HG02642 (cell line): Measurements from ENCODE around the gene ARHGAP15.

Experiments
- ATAC-seq: cut with Tn5 transposase; IDR thresholded peaks from one replicate; pipeline ENCODE4 v1.9.1; 2021; ENCODE audit warnings: mild to moderate bottlenecking; ENCODE audit not compliant: unreplicated experiment, poor library complexity

The ARHGAP15 gene

GRCh38 chr2:143142598-143142997 lies 13.4 kb downstream of the ARHGAP15 start:
- ATAC-seq: no peak

GRCh38 chr2:143144813-143145455 lies 15.7 kb downstream of the ARHGAP15 start:
- no peak for ATAC-seq

- ATAC-seq: no peak
These were observed 17.1 kb downstream of the ARHGAP15 start for GRCh38 chr2:143146366-143146765.

GRCh38 chr2:143146815-143147530 lies 17.8 kb downstream of the ARHGAP15 start:
- no peak for ATAC-seq

DNA sequence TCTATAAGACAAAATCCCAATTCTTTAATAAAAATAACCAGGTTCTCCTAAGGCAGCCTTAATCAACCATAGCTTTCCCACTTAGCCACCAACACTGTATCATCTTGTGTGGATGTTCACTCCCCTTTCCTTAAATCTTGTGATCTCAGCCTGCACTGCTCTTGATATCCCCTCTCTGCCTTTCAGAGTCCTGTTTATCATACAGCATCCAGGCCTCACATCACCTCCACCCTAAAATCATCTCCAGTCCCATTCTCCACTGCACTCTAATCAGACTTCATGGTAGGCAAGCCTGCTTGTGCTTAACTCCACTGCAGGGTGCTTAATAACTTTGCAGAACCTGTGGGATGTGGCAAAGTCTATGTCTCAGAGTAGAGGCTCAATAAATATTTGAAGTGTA lies 18.8 kb downstream of the ARHGAP15 start:
- no peak for ATAC-seq

DNA sequence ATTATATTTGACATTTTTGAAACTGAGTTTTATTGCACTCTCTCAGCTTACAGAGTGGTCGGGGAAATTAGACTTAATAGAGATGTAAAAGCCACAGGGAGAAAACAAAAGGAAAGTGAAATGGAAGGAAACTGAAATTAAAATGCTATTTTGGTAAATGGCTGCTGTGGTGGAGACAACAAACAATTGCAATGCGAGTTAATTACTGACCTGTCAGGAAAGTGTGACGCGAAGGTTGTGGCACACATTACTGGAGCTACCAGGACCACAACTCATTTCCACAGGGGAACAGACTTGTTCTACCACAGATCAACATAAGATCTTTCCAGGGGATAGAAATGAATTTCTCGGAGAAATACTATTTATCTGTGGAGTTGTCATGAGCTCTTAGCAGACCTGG lies 19.5 kb downstream of the ARHGAP15 start:
- peak; percentile 59 for ATAC-seq

DNA sequence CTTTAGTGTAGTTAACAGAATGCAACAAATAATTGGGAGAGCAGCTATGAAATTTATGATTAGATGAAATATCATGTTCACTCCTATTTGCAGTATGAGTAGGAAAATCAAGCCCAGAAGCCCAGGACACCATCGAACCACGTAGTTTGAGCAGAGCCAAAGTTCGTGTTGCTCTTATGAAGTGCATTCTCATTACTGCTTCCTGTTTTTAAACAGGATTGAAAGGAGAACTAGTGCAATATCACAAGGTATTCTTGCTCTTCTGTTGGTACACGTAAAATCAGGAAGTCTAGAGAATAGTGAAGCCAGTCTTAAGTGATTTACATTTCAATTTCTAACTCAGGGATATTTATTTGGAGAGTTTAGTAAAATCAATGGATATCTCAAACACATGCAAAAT lies 21.1 kb downstream of the ARHGAP15 start:
- ATAC-seq: peak; percentile 60

GRCh38 chr2:143151111-143151752 lies 22.0 kb downstream of the ARHGAP15 start:
- ATAC-seq: no peak

GRCh38 chr2:143152219-143152618 lies 23.0 kb downstream of the ARHGAP15 start:
- ATAC-seq: no peak

- ATAC-seq: no peak
These were observed 23.4 kb downstream of the ARHGAP15 start for GRCh38 chr2:143152637-143153036.

DNA sequence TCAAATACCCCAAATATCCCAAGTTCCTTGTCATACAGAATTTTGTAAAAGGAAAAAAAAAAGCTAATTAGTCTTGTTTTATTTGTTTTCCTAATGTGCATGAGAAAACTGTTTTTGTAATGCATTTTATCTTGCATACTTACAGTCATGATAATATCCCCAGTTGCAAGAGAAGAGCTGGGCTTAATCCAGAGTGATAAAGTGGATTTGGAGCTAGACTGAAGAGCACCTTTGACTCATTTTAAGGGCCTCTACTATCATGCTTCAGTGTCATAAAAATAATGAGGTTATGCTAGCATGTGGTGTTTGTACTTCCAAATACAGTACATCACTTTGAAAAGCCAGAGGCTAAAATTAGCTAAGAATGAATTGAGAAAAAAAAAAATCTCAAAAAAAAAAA lies 26.4 kb downstream of the ARHGAP15 start:
- no peak for ATAC-seq

DNA sequence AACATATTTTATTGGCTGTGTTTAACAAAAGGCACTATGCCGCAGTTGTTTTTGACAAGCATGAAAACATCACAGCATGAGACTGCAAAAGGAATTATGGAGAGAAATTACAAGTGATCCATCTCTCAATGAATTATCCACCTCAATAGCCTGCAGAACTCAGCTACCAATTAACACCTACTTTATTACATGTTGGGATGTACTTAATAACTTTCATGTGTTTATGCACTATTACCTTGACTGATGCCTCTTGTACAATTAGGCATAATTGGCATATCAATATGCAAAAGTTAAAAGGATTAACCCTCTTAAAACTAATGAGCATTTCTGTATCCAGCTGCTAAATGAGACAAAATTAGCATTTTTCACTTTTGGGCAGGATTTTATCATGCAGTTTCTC lies 27.8 kb downstream of the ARHGAP15 start:
- ATAC-seq: no peak

DNA sequence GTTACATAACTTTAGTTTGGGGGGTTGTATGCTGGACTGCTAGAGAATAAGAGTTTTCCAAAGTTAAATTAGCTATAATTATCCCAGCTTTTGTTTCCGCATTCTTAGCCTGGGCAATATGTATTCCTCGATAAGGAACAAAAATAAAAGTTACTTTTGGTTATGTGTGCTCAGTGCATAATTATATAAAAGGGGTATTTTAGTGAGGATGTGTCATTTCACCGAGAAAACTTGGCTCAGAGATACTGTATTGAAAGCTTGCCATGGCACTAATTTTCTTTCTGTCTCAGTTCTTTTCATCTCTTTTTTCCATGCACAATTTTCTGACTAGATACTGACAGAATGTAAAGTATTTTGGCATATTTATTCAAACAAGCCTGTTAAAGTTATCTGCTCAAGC lies 28.2 kb downstream of the ARHGAP15 start:
- ATAC-seq: no peak

DNA sequence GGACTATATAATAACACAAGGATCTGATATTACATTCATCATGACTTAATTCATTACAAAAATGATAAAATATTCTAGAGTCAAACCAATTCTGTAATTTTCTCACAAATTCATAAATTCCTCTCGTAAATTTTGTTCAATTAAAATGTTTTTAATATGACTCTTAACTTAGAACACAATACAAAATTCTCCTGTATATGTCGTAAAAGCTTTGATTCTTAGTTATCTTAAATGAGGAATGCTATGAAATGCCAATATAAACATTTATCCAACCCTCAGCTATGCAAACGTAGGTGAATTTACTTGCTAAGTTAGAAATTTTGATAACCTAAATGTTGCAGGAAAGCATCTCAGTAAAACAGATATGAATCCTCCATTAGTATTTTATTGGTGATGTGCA lies 28.9 kb downstream of the ARHGAP15 start:
- ATAC-seq: no peak

DNA sequence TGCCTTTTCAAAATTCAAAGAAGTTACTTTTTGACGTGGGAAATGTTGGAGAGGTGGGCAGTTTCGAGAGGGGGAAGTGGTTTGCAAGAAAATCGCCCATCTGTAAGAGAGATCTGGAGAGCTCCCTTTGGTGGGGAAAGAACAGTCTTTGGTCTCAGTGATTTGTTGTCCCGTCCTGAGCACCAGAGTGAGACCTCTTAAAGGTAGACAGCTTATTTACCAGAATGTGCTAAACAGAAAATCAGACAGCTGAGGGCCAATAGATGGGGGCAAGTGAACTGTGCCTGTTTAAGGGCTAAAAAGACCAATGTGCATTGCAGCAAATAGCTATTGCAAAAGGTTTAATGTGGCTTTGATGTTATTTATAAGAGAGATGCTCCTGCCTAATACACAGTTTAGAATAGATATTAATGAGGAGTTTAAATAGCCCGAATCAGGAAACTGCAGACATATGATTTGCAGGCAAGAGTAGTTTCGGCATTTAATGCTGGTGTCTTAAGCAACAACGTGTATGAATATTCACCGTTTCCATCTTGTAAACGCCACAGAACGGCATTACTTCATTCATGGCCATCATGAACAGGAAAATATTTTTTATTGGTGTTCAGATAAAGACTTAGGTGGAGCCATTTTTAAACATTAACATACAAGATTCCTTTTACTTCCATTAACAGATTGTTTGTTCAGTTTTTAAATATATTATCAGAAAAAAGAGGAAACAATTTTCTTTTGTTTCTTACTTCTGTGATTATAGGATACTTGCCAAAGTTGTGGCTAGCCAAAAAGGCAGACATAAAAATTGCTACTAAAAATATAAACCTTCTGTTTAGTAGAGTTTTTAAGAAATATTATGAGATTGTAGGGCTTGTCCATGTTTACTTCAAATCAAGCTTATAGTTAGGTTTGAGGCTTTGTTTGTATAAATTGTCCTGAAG lies 29.6 kb downstream of the ARHGAP15 start:
- peak; percentile 46 for ATAC-seq

DNA sequence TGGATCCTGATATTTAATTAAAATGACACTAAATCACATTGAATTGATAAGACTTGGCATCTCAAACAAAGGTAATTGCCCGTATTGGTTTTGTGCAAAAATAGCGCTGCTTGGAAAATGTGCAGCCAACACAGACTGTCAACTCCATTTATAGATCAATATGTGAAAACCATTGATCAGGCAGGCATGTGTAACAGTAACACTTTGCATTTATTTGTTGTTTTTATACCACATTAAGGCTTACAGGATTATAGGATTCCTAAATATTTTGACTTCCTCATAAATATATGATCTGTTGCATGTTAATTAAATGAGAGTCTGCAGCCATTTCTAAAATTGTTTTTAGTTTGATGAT lies 30.2 kb downstream of the ARHGAP15 start:
- no peak for ATAC-seq

DNA sequence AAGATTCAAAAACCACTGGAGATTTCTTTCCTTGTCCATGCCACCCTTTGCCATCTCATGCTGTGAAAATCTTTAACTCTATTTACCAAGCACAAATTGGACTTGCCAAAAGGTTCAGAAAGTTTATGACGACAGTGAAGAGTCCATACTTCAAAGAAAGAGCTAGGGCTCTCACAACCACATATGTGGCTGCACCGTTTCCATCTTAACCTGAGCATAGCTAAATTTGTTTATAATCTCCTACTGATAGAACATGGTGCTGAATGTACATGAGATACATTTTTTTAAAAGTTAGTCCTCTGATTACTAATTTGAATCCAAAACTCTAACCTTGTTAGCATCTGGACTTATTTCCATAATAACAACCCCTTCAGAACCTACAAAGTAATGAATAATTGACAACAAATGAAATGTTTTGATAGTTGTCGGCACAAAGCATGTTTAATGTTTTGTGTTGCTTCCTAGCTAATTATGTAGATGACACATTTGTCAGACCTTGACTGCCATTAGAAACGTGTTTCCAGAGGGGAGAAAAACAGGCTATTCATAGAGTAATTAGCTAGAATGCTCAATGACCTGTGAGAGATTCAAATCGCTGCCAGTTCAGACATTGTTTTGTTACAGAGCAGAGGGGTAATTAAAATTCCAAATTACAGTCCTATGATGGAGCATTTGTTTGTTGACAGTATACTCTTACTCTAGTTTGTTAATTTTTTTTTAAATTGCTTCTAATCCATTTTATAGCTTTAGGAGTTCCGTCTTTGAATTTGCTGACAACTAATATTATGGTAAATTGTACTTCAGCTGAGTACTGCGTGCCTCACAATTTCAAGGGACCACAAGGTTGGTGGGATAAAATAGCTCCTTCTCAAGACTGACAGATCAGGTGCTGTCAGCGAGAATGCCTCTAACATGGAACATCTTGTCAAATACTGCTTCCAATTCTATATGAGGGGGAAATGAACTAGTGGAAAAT lies 31.8 kb downstream of the ARHGAP15 start:
- no peak for ATAC-seq

DNA sequence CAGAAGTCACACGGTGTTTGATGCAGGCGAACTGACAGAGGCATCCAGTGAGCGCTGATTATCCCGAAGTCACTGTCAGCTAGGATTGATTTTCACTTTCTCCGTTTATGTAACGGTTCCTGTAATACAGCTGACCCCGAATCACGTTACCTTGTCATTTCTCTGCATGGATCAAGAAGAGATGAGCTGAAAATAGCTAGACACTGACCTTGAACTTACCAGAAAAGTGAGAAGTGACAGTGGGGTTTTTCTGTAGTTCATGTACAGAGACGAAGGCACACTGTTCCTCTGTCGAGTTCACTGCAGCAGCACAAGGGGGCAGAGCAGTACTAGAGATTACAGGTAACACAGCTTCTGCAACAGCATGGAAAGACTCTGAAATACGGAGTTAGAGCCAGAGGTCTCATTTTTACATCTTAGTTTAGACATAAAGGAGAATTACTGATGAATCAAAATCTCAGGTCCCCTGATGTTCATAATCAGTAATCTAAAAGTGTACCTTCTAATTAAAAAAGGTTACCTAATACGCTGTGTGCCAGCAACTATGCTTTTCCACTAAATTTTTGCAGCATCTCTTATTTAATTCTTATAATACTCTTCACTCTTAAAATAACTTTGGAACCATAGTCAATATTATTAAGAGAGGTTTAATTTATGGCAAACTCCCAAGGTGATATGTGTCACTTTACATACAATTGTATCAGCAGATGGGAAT lies 33.1 kb downstream of the ARHGAP15 start:
- ATAC-seq: peak; percentile 81

DNA sequence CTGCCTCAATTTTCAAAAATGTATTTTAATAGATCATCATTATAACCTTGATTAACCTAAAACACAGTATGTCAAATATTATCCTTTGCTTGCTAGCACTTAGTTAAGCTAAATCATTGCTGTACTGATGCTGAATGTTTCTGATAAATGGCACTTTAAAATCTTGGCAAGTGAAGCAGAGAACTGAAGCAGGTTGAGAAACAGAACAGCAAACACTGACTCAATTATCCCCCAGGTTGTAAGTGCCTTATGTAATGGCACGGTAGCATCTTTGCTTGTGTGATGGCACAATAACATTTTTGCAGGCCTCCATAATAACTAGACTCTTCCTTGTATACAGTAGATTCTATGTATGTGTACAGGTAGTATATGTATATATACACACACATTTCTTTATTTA lies 33.8 kb downstream of the ARHGAP15 start:
- ATAC-seq: no peak
